Osteoblast (primary cell): Measurements from ENCODE around the gene KIF23. TPM values are rescaled to one million over a fixed set of nuclear protein-coding genes. Genes with fewer than 3 reads are reported as not detected.

Experiments
- DNase-seq: peaks from one replicate; pipeline ENCODE4 v3.0.0; 2011; ENCODE audit warnings: low spot score, mixed read lengths; ENCODE audit not compliant: insufficient read length; ENCODE audit errors: missing footprints
- H2AFZ ChIP-seq: 2 replicates; pipeline ENCODE4 v1.6.0; 2011; ENCODE audit warnings: mild to moderate bottlenecking, low read length
- H3K27ac ChIP-seq: 2 replicates; pipeline ENCODE4 v1.5.1; 2011; ENCODE audit warnings: mild to moderate bottlenecking, low read depth, low read length, moderate library complexity
- H3K27me3 ChIP-seq: 2 replicates; pipeline ENCODE4 v1.6.0; 2012; ENCODE audit warnings: mild to moderate bottlenecking, control low read depth, inconsistent platforms, low read length, moderate library complexity; ENCODE audit not compliant: insufficient read depth
- H3K36me3 ChIP-seq: 2 replicates; pipeline ENCODE4 v1.5.1; 2011; ENCODE audit warnings: mild to moderate bottlenecking, low read length, control low read depth, moderate library complexity; ENCODE audit not compliant: insufficient read depth
- H3K4me1 ChIP-seq: 2 replicates; pipeline ENCODE4 v1.5.1; 2011; ENCODE audit warnings: mild to moderate bottlenecking, low read length, control low read depth, moderate library complexity; ENCODE audit not compliant: insufficient read depth
- H3K4me2 ChIP-seq: 2 replicates; pipeline ENCODE4 v1.6.0; 2011; ENCODE audit warnings: mild to moderate bottlenecking, low read length; ENCODE audit not compliant: insufficient read depth
- H3K4me3 ChIP-seq: fragments of 200-600 bp; sonication (generic); 3 replicates; pipeline ENCODE4 v1.5.1; 2012; ENCODE audit warnings: mild to moderate bottlenecking, low read length, inconsistent platforms; ENCODE audit not compliant: insufficient read depth
- H3K79me2 ChIP-seq: 2 replicates; pipeline ENCODE4 v1.6.0; 2012; ENCODE audit warnings: mild to moderate bottlenecking, low read length, control low read depth, inconsistent platforms; ENCODE audit not compliant: insufficient read depth
- H3K9me3 ChIP-seq: 2 replicates; pipeline ENCODE4 v1.5.1; 2011; ENCODE audit warnings: low read depth, low read length, control low read depth
- H4K20me1 ChIP-seq: 2 replicates; pipeline ENCODE4 v1.6.0; 2012; ENCODE audit warnings: mild to moderate bottlenecking, low read length, control low read depth; ENCODE audit not compliant: insufficient read depth
- total RNA-seq: library from RNA; depleted of rRNA; stranded (reverse); fragments of >200 nt; gene quantifications from 2 replicates; pipeline ENCODE4 v1.2.3, GENCODE V29; 2012
- TF ChIP-seq, protein P1 (sequence below): IDR thresholded peaks from 2 replicates; pipeline ENCODE4 v1.5.1; 2011; ENCODE audit warnings: mild to moderate bottlenecking, low read depth, low read length, moderate library complexity; ENCODE audit errors: extremely low read depth

Gene KIF23
- total RNA-seq, 1 donor, result 8.3 TPM

DNA sequence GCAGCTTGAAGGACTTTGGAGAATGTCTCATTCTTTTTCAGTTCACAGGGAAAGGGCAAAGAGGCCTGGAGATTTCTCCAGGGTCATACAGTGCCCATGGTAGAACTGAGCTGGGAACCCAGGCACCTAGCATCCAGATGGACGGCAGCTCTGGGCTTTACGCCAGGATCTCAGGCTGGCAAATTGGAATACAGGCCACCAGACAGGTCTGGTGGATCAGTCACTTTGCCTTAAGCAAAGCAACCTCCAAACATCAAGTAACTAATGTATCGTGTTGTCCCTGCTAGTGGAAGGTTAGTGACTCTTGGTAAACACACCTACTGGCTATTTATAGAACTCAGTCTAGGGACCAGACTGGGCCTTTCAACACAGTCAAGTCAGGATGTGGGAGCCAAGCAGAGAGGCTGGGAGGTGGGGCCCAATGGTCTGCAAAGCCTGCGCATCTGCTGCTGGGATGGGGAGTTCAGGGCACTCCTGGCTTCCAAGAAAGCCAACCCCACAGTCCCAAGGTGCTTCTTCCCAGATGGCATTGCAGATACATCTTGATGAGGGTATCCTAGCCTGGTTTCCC, 68.6 kb downstream of the KIF23 start:
- no peaks in the 10 kb centered on the region for H4K20me1 ChIP-seq
- H3K36me3 ChIP-seq, result no peaks in the 10 kb centered on the region
- H3K27ac ChIP-seq, result no peak overlapping the region
- TF ChIP-seq, protein P1, sequence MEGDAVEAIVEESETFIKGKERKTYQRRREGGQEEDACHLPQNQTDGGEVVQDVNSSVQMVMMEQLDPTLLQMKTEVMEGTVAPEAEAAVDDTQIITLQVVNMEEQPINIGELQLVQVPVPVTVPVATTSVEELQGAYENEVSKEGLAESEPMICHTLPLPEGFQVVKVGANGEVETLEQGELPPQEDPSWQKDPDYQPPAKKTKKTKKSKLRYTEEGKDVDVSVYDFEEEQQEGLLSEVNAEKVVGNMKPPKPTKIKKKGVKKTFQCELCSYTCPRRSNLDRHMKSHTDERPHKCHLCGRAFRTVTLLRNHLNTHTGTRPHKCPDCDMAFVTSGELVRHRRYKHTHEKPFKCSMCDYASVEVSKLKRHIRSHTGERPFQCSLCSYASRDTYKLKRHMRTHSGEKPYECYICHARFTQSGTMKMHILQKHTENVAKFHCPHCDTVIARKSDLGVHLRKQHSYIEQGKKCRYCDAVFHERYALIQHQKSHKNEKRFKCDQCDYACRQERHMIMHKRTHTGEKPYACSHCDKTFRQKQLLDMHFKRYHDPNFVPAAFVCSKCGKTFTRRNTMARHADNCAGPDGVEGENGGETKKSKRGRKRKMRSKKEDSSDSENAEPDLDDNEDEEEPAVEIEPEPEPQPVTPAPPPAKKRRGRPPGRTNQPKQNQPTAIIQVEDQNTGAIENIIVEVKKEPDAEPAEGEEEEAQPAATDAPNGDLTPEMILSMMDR, result no peak
- H3K27me3 ChIP-seq, result peaks cover 26% of the 10 kb centered on the region
- H3K9me3 ChIP-seq, result peaks cover 1% of the 10 kb centered on the region
- H3K4me2 ChIP-seq, result no peak overlapping the region
- no peak for DNase-seq
- H3K4me3 ChIP-seq, result no peak overlapping the region
- no peaks in the 10 kb centered on the region for H3K4me1 ChIP-seq
- H2AFZ ChIP-seq, result no peak overlapping the region
- H3K79me2 ChIP-seq, result no peaks in the 10 kb centered on the region

DNA sequence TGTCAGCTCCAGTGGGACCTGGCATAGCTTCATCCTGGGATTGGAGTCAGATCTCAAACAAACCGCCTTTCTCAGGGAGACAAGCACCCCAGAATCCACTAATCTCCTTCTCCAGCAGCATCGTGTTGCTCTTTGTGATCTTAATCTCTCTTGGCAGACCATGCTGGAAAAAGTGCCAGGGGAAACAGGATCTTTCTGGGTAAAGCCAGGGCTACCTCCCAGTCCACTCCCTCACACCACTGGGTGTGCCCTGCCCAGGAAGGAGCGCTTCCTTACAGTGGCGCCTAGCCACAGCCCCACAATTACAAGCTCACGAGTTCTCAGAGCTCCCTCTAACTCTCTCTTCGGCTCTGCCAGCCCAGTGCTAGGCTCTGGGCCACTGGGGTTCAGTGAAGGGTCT, 70.7 kb downstream of the KIF23 start:
- TF ChIP-seq, protein P1, result no peak
- Histone ChIP-seq H3K4me2 (no peak overlapping the region), H4K20me1 (no peaks in the 10 kb centered on the region), H3K27me3 (peaks cover 22% of the 10 kb centered on the region), H3K36me3 (no peaks in the 10 kb centered on the region), H3K4me3 (no peak overlapping the region), H3K4me1 (no peaks in the 10 kb centered on the region), H3K27ac (no peak overlapping the region), H3K79me2 (no peaks in the 10 kb centered on the region), H2AFZ (no peak overlapping the region), H3K9me3 (peaks cover 1% of the 10 kb centered on the region)
- DNase-seq, result peak; percentile 68

DNA sequence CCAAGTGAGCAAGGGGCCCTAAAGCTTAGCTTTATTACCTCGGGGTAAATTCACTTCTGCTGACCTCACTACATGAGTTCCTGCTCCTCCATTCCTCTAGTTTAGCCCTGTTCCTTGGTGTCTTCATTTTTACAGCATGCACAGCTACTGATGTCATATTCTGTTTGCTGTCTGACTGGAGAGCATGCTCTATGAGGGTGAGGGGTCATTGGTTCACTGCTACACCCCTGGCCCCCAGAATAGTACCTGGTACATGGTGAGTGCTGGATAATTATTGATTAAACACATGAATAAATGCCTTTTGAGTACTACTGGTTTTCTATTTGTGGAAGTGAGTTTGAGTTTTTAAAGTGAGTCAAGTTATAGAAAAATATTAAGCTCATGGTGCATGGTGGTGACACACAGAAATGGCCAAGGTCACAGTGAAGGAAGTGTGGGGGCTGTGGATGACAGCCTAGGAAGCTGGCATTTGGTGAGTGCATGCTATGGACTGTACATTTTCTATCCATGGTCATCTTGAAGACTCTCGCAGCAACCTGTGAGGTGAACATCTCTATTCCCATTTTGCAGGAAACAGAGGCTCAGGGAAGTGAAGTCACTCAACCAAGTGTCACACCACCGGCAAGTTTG, 72.4 kb downstream of the KIF23 start:
- no peaks in the 10 kb centered on the region for H4K20me1 ChIP-seq
- DNase-seq, result no peak
- H2AFZ ChIP-seq, result no peak overlapping the region
- no peaks in the 10 kb centered on the region for H3K36me3 ChIP-seq
- TF ChIP-seq, protein P1, result no peak
- H3K4me2 ChIP-seq, result no peak overlapping the region
- no peak overlapping the region for H3K27ac ChIP-seq
- no peaks in the 10 kb centered on the region for H3K4me1 ChIP-seq
- H3K9me3 ChIP-seq, result no peaks in the 10 kb centered on the region
- peaks cover 28% of the 10 kb centered on the region for H3K27me3 ChIP-seq
- H3K4me3 ChIP-seq, result no peak overlapping the region
- H3K79me2 ChIP-seq, result no peaks in the 10 kb centered on the region

DNA sequence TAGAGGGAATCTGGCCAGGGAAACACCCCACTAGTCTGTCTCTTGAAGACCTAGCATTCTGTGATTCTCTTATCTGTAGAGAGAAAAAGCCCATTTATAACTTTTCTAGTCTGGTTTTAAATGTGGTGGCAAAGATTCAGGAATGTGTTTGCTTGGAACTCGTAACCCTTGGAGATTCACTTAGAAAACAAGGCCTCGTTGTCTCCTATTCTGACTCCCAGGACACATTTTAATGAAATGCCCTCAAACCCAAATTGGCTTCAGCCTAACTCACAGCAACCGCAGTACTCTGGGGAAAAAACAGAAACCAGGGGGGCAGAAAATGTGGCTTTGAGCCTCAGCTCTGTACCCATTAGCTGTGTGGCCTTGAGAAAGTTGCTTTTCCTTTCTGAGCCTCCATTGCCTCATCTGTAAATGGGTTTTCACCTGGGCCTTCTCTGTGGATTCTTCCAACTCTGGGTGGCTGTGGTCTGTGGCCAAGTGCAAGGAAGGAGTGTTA, 75.0 kb downstream of the KIF23 start:
- H3K27me3 ChIP-seq, result peaks cover 18% of the 10 kb centered on the region
- H4K20me1 ChIP-seq, result no peaks in the 10 kb centered on the region
- TF ChIP-seq, protein P1, result no peak
- no peaks in the 10 kb centered on the region for H3K4me1 ChIP-seq
- no peak overlapping the region for H2AFZ ChIP-seq
- no peak overlapping the region for H3K4me2 ChIP-seq
- H3K4me3 ChIP-seq, result no peak overlapping the region
- DNase-seq, result no peak
- H3K36me3 ChIP-seq, result no peaks in the 10 kb centered on the region
- H3K79me2 ChIP-seq, result no peaks in the 10 kb centered on the region
- H3K9me3 ChIP-seq, result no peaks in the 10 kb centered on the region
- H3K27ac ChIP-seq, result no peak overlapping the region
